B cell (primary cell): ENCODE measurements around the gene INHBE.

Experiments
- EZH2 ChIP-seq: IDR thresholded peaks from 2 replicates; pipeline ENCODE4 v1.6.1; 2012; ENCODE audit warnings: borderline replicate concordance, low read depth, mild to moderate bottlenecking, moderate library complexity, low read length; ENCODE audit not compliant: insufficient read depth, poor library complexity, severe bottlenecking
- TF ChIP-seq, protein P1 (sequence below): fragments of 200-600 bp; IDR thresholded peaks from one replicate; pipeline ENCODE4 v1.8.0; 2022; ENCODE audit warnings: antibody characterized with exemption, mild to moderate bottlenecking

DNA sequence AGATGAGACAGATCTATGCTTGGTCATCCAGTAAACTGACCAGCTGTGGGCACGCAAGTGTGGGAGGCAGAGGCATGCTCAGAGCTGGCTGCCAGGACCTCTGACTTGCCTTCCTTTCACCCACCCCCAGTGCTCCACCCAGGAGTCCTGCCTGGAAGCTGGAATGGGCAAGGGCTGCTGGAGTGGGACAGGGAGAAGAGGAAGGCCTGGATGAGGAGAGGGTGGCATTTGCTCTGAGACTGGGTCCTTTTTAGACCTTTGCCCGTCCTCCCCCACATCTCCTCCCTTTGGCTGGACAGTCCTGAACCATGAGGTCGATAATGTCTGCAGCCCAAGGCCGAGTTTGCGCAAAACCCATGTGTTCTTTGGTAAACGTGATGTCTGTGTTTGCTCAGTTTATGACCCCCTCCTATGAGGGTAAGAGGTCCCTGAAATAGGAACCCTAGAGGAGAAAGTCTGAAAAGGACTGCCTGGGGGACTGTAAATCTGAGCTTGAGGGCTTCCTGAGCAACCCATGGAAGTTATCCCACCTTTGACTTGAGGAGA is 3.8 kb upstream of the INHBE start:
- TF ChIP-seq, protein P1, sequence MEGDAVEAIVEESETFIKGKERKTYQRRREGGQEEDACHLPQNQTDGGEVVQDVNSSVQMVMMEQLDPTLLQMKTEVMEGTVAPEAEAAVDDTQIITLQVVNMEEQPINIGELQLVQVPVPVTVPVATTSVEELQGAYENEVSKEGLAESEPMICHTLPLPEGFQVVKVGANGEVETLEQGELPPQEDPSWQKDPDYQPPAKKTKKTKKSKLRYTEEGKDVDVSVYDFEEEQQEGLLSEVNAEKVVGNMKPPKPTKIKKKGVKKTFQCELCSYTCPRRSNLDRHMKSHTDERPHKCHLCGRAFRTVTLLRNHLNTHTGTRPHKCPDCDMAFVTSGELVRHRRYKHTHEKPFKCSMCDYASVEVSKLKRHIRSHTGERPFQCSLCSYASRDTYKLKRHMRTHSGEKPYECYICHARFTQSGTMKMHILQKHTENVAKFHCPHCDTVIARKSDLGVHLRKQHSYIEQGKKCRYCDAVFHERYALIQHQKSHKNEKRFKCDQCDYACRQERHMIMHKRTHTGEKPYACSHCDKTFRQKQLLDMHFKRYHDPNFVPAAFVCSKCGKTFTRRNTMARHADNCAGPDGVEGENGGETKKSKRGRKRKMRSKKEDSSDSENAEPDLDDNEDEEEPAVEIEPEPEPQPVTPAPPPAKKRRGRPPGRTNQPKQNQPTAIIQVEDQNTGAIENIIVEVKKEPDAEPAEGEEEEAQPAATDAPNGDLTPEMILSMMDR = no peak
- TF ChIP-seq EZH2 = no peak
